GM18499 (cell line): ENCODE measurements around the gene NCF2.

Experiments
- ATAC-seq: cut with Tn5 transposase; IDR thresholded peaks from one replicate; pipeline ENCODE4 v1.9.1; 2021; ENCODE audit warnings: moderate number of reproducible peaks; ENCODE audit not compliant: insufficient read depth, unreplicated experiment

Gene NCF2

GRCh38 chr1:183586926-183587325 is 3.3 kb downstream of the NCF2 start:
- ATAC-seq = no peak

- no peak for ATAC-seq
These were observed 3.8 kb downstream of the NCF2 start for GRCh38 chr1:183586455-183586854.

DNA sequence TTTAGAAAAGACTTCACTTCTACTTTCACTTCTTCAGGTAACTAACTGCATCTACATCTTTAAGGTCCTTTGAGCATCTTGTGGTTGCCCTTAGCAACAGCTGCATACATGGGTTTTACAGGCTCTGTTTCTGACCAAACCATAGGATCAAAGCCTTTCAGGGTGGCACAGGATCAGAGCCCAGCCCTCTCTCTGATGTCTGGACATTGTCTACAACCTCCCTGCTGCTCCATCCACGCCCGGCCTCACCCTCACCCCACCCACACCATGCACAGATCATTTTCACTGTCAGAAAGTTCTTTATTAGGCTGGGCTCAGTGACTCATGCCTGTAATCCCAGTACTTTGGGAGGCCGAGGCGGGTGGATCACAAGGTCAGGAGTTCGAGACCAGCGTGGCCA is 5.2 kb downstream of the NCF2 start:
- no peak for ATAC-seq

DNA sequence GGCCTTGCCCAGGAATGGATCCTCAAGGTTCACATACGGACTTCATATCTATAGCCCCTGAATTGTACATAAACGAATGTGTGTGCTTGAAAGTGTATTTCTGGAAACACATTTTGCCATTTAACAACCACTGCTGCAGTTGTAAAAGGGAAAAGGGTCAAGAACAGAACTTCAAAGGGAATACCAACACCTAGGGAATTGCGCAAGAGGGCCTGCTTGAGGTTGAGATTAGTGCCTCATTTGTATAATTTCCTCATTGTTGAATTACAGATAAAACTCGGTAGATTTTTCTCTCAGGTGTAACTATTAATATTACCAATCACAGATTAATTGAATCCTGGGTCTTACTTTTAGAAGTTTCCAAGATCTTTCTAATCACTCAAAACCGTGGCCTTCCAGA is 6.1 kb downstream of the NCF2 start:
- no peak for ATAC-seq

GRCh38 chr1:183583466-183583865 is 6.8 kb downstream of the NCF2 start:
- ATAC-seq = no peak

DNA sequence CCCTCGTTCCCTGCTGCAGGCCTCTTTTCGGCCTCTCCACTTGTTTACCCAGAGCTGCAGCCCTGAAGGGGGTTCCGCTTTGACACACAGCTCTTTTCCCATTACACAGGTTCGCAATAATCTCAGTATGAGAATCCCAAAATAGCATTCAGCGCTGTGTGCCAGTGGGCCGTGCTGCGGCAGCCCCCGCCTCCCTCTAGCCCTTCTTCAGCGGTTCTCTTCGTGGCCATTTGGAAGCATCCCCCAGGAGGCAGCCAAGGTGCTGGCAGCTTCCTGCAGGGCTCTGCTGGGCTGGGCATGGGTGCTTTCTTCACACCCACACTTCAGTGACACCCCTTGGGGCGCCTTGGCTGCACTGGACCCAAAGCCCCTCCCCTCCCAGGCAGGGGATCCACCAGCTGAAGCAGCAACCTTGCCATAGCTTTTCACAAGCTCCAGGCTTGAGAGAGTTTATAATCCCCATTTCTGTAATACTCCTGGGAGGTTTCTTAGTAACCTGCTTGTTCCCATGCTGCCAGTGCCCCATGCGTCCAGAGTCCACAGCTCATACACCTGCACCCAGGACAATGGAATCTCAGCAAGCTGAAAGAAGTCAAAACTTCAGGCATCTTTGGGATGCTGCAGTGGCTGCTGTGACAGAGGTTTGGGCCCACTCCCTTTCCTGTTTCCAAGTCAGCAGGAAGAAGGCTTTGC is 8.1 kb downstream of the NCF2 start:
- ATAC-seq = no peak

GRCh38 chr1:183580281-183580682 is 10.0 kb downstream of the NCF2 start:
- no peak for ATAC-seq

DNA sequence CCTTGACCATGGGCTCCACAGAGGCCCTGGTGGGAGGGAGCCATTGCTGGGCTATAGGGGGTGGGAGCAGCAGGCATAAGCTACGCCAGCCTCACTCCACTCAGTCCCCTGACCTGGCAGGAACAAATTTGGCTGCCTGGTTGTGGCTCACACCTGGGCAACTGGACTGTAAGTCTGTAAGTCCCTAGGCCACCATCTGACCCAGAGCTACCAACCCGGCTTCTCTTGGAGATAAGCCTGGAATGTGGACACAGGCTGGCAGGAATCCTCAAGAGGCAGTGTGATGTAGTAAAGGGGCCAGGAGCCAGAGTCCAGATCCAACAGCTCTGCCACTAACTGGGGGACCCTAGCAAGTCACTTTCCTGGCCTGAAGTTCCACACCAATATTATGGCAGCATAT is 11.4 kb downstream of the NCF2 start:
- ATAC-seq = no peak

DNA sequence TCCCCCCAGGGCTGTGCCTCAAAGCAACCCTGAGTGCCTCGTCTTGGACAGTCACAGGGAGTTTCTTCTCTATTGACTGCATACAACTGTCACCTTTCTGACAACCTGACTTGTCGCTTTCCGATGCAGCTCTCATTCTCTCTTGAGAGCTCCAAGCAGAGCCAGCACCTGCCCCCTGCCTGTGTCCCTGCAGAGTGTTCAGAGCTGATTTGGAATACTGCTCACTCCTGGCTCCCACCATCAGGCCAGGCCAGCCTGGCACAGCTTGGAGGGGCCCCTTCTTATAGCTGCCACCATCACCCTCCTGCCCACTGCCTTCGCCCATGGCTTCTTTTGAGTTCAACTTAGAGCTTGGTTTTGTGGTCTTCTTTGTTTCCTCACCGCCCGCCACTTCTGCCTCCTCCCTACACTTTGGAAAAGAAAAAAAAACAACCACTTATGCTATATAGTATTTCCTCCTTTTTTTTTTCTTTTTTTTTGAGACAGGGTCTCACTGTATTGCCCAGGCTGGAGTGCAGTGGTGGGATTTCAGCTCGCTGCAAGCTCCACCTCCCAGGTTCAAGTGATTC is 12.3 kb downstream of the NCF2 start:
- ATAC-seq = no peak

DNA sequence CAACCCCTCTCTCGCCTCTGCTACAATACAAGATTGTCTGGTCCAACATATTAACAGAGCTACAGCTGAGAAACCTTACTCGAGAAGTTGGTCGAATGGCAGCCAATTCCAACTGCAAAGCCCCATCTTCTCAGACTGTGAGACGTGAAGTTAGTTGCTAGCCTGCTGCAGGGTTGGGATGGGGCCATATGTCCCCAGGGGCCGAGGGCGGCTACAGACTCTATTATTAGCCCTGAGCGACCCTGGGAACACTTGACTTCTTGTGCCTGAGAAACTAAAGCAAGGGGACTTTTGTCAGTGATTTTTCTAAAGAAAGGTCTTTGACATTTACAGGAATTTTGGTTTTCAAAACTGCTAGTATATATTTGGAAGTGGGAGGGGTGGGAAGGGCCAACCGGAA is 13.7 kb downstream of the NCF2 start:
- no peak for ATAC-seq

DNA sequence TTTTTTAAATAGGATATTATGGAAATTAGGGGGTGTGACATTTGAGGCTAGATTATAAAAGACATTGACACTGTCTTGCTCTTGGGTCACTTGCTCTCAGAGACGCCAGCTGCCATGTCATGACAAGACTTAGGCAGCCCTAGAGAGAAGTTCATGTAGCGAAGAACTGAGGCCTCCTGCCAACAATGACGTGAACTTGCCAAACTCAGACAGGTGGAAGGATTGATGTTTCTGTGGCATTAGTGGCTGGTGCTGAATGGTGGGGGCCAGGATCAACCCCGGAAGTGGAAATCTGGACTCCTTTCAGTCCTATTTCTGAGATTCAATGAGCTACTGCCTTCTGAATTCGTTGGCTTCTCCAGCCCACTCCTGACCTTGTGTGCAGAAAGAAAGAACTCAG is 14.7 kb downstream of the NCF2 start:
- no peak for ATAC-seq

DNA sequence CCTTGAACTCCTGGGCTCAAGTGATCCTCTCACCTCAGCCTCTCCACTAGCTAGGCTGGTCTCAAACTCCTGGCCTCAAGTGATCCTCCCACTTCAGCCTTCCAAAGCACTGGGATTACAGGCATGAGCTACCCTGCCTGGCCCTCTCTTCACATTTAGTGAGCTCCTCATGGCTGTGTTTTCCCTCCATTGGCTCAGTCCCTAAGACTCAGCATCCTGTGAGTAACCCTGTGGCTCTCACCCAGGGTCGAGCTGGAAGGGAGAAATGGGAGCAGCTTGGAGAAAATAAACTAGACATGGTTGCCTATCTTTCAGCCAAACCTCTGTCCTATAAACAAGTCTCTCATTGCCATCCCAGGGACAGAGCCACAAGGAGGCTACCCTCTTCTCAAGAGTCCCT is 17.5 kb downstream of the NCF2 start:
- ATAC-seq = no peak

DNA sequence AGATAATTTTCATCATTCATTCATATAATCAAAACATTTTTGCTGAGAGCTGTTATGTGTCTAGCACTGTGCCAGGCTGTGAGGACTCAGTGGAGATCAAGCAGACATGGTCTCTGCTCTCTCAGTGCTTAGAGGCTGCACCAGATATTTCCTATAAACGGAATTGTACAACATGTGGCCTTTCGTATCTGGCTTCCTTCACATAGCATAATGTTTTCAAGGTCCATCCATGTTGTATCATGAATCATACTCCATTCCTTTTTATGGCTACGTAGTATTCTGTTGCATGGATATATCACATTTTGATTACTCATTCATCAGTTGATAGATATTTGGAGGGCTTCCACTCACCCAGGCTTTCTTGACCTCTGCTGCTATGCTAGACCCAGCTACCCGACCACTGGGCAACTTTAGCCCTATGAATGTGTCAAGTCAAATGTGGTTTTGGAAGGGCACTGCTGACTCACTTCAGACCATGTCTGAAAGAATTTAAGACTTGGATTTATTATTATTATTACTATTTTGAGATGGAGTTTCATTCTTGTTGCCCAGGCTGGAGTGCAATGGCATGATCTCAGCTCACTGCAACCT is 18.5 kb downstream of the NCF2 start:
- ATAC-seq = no peak

DNA sequence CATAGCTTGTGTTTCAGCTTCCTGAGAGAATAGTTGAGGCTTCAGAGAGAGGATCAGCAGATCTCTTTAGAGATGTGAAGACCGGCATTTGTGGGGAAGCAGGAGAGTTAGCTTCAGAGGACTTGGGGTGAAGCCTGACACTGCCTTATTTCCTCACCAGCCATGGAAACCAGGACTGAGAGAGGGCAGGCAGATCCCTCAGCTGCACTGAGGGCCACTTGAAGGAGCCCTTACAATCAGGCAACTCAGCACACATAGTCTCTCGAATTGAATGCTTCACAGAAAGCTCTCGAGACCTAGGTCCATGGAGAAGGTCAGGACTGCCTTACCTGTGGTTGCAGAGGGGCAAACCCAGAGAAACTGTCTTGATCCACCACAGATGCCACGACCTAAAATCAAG is 19.8 kb downstream of the NCF2 start:
- ATAC-seq = no peak

DNA sequence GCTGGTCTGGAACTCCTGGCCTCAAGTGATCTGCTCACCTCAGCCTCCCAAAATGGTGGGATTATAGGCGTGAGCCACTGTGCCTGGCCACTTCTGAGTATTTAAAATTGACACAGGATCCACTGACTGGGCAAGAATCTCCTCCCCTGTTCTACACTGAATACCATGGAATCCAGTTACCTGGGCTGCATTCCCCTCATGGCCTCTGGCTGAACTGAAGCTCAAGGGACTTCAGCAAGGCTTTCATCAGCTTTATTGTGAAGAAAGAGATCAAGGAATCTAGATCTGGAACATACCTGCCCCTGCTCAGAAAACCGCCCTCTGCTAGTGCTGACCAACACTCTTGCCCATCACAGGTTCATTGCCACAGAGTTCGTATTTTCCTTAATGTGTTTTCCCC is 20.5 kb downstream of the NCF2 start:
- ATAC-seq = no peak

- no peak for ATAC-seq
These were observed 21.1 kb downstream of the NCF2 start for GRCh38 chr1:183569141-183569540.

DNA sequence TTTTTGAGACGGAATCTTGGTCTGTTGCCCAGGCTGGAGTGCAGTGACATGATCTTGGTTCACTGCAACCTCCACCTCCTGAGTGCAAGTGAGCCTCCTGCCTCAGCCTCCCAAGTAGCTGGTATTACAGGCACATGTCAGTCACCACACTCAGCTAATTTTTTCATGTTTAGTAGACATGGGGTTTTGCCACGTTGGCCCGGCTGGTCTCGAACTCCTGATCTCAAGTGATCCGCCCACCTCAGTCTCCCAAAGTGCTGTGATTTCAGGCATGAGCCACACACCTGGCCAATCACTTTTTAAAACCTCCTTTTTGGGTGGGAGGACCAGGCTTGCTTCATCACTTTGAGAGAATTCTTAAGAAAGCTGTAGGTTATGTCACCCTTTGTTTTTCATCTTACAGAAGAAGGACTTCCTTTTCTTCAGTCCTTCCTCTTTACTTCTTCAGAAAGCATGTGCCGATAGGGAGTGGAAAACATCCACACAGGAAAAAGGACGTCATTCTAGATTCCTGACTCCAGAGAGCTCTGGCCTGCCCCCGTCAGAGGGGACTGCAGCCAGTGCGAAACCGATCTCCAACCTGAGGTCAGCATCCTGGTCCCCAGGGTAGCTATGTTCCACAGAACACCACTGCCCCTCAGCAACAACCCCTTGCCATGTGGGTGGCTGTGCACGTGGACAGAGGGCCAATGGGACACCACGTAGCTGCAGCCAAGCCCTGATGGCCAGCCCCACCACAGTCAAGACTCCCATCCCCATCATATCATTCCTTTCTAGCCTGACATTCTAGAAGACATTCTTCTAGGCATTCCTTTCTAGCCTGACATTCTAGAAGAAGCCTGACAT is 21.9 kb downstream of the NCF2 start:
- ATAC-seq = no peak

DNA sequence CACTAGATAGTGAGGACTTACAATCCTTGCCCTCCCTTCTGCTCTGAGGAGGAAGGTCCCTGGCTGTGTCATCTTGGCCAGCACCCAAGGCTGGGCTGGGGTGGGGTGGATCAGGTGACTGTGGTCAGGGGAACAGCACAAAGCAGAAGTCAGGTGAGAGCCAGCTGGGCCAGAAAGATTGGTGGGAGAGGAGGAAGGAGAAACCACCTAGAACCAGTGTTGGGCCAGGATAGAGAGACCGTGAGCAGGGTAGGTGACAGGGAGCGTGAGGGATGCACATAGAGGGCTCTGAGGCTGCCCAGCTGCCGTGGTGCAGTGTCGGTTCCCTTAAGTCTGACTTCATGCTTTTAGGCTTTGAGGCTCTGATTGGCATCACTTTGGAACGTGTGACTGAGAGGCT is 22.7 kb downstream of the NCF2 start:
- ATAC-seq = no peak

GRCh38 chr1:183566026-183566425 is 24.2 kb downstream of the NCF2 start:
- no peak for ATAC-seq

DNA sequence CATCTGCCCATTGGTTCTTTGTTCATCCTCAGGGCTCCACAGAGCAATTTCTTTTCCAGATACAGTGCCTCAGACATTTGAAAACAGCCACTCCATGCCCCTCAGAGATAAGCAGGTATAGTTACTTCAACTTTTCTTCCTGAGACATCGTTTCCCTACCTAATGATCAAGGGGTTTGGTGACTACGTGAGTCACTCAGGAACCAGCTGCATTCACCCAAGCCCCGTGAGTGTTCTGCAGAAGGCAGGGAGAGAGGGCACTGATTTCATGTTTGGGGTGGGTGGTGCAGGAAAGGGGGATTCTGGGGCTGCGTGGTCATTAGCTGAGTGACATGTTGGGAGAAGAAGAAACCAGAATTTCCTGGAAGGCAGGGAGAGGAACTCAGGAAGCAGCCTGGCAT is 25.0 kb downstream of the NCF2 start:
- ATAC-seq = no peak

- ATAC-seq = no peak
These were observed 27.6 kb downstream of the NCF2 start for GRCh38 chr1:183562701-183563100.
